Measurements from ENCODE around the gene SLC6A4. TPM values are rescaled to one million over a fixed set of nuclear protein-coding genes. Genes with fewer than 3 reads are reported as not detected.
"Not testable (repeated sequence)": the region's sequence is repeated elsewhere in the genome, so short reads cannot be mapped to it uniquely, and the experiment has no call there.

The SLC6A4 gene
- total RNA-seq, 1 experiment from 2014 or later = not detected

GRCh38 chr17:30234296-30234695 lies 1.2 kb downstream of the SLC6A4 start:
- no peaks in the 10 kb centered on the region for H3K36me3 Mint-ChIP-seq (ENCODE audit: insufficient read depth, unreplicated experiment)
- H3K27me3 Mint-ChIP-seq (ENCODE audit: unreplicated experiment) = peaks cover 100% of the 10 kb centered on the region
- no peaks in the 10 kb centered on the region for H3K9me3 Mint-ChIP-seq (ENCODE audit: low read depth, unreplicated experiment)
- intact Hi-C loops (cut with micrococcal nuclease; ENCODE audit: unreplicated experiment) = loop anchor here (10.0 kb wide), 1 partner anchor 109 kb away; no protein-coding TSS in a partner anchor
- no TSS peak for BruUV-seq (replicated peaks)
- H3K4me3 Mint-ChIP-seq (ENCODE audit: low read depth, unreplicated experiment) = no peak overlapping the region
- H3K4me1 Mint-ChIP-seq (ENCODE audit: low read depth, unreplicated experiment) = no peaks in the 10 kb centered on the region
- no peak overlapping the region for H3K27ac Mint-ChIP-seq (ENCODE audit: unreplicated experiment)
- CTCF ChIA-PET = interaction anchor here (5.1 kb wide), 1 partner anchor 129 kb away, joined by 29 read pairs; no protein-coding TSS in a partner anchor
- no peak for TF ChIP-seq CTCF (IDR thresholded peaks at IDR 0.05; ENCODE audit: unreplicated experiment)
- DNase-seq = no peak

DNA sequence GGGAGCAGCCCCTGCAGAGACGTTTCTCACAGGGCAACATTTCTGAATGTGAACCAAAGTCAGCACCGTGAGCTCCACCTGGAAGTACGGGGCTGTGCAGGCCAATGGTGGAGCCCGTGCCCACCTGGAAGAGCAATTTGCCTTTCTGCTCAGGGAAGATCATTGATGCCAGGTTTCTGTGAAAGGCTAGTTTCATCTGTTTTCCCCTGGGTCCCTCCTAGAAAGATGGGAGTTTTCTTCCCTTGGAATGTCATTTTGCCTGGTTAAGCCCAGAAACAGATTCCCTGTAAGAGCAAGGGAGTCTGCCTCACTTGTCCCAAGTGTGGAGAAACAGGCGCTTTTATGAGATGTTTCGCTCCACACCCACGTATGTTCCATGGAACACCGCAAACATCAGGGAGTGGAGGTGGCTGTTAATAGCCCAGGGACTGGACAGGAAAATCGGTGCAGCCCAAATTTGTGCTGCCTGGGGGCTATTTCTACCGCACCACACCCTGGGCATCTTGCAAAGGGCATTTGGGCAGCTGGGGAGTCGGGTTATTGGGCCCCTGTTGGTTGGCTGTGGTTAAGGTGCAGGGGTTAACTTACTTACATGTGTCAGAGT lies 2.6 kb downstream of the SLC6A4 start:
- no peak for DNase-seq
- Mint-ChIP-seq H3K4me3 (ENCODE audit: low read depth, unreplicated experiment) (no peak overlapping the region), H3K36me3 (ENCODE audit: insufficient read depth, unreplicated experiment) (no peaks in the 10 kb centered on the region), H3K27ac (ENCODE audit: unreplicated experiment) (no peak overlapping the region), H3K4me1 (ENCODE audit: low read depth, unreplicated experiment) (no peaks in the 10 kb centered on the region), H3K9me3 (ENCODE audit: low read depth, unreplicated experiment) (no peaks in the 10 kb centered on the region), H3K27me3 (ENCODE audit: unreplicated experiment) (peaks cover 100% of the 10 kb centered on the region)
- intact Hi-C loops (cut with micrococcal nuclease; ENCODE audit: unreplicated experiment) = loop anchor here (10.0 kb wide), 1 partner anchor 108 kb away; no protein-coding TSS in a partner anchor
- no peak for TF ChIP-seq CTCF (IDR thresholded peaks at IDR 0.05; ENCODE audit: unreplicated experiment)
- no TSS peak for BruUV-seq (replicated peaks)
- CTCF ChIA-PET = no interaction called here

GRCh38 chr17:30232015-30232823 lies 3.3 kb downstream of the SLC6A4 start:
- no peak for TF ChIP-seq CTCF (IDR thresholded peaks at IDR 0.05; ENCODE audit: unreplicated experiment)
- Mint-ChIP-seq H3K4me1 (ENCODE audit: low read depth, unreplicated experiment) (no peaks in the 10 kb centered on the region), H3K9me3 (ENCODE audit: low read depth, unreplicated experiment) (no peaks in the 10 kb centered on the region), H3K27ac (ENCODE audit: unreplicated experiment) (no peak overlapping the region), H3K27me3 (ENCODE audit: unreplicated experiment) (peaks cover 100% of the 10 kb centered on the region), H3K4me3 (ENCODE audit: low read depth, unreplicated experiment) (no peak overlapping the region), H3K36me3 (ENCODE audit: insufficient read depth, unreplicated experiment) (no peaks in the 10 kb centered on the region)
- intact Hi-C loops (cut with micrococcal nuclease; ENCODE audit: unreplicated experiment) = loop anchor here (10.0 kb wide), 1 partner anchor 107 kb away; no protein-coding TSS in a partner anchor
- CTCF ChIA-PET = no interaction called here
- no TSS peak for BruUV-seq (replicated peaks)
- no peak for DNase-seq

DNA sequence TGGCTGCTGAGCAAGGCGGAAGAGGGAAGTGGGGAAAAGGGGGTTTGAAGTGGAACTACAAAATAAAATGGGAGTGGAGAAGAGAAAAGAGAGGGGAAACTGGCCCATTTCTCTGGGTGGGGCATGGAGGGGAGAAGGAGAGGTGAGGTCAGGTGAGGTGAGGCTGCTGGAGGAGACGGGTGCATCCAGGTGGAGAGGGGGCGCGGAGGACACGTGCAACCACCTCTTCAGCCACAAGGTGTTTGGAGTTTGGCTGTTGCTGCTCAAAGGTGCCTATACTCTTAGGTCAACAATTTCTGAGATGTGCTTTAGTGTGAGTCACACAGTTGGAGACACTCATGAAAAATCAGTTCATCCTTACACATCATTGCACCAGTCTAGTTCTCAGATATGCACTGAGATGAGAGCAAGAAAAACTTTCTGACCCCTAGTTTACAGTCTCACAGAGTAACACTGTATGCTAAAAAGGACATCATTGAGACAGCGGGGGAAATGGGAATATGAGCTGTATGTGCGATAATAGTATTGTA lies 4.8 kb downstream of the SLC6A4 start:
- H3K4me1 Mint-ChIP-seq (ENCODE audit: low read depth, unreplicated experiment) = no peaks in the 10 kb centered on the region
- no TSS peak for BruUV-seq (replicated peaks)
- H3K36me3 Mint-ChIP-seq (ENCODE audit: insufficient read depth, unreplicated experiment) = no peaks in the 10 kb centered on the region

DNA sequence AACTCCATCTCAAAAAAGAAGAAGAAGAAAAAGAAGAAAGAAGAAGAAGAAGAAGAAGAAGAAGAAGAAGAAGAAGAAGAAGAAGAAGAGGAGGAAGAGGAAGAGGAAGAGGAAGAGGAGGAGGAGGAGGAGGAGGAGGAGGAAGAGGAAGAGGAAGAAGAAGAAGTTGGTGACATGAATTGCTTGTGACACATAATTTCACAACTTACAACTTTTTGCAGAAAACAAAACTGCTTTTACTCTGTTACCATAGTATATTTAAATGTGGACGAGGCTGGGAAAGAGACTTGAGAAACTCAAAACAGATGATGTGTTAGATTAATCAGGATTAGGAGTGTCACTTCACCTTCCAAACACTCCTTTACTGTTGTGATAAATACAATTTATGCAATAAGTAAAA lies 5.5 kb downstream of the SLC6A4 start:
- BruUV-seq (replicated peaks); H3K4me1 Mint-ChIP-seq (ENCODE audit: low read depth, unreplicated experiment); DNase-seq; H3K9me3 Mint-ChIP-seq (ENCODE audit: low read depth, unreplicated experiment); H3K36me3 Mint-ChIP-seq (ENCODE audit: insufficient read depth, unreplicated experiment); H3K27ac Mint-ChIP-seq (ENCODE audit: unreplicated experiment); H3K4me3 Mint-ChIP-seq (ENCODE audit: low read depth, unreplicated experiment); CTCF ChIA-PET: not testable (repeated sequence)
- peaks cover 100% of the 10 kb centered on the region for H3K27me3 Mint-ChIP-seq (ENCODE audit: unreplicated experiment)
- intact Hi-C loops (cut with micrococcal nuclease; ENCODE audit: unreplicated experiment) = loop anchor here (10.0 kb wide), 1 partner anchor 105 kb away; no protein-coding TSS in a partner anchor

More for the DNA sequence above, 4.8 kb downstream of the SLC6A4 start:
- no peak for DNase-seq
- no peak for TF ChIP-seq CTCF (IDR thresholded peaks at IDR 0.05; ENCODE audit: unreplicated experiment)
- no peak overlapping the region for H3K4me3 Mint-ChIP-seq (ENCODE audit: low read depth, unreplicated experiment)
- CTCF ChIA-PET = no interaction called here
- intact Hi-C loops (cut with micrococcal nuclease; ENCODE audit: unreplicated experiment) = loop anchor here (10.0 kb wide), 1 partner anchor 106 kb away; no protein-coding TSS in a partner anchor
- H3K27ac Mint-ChIP-seq (ENCODE audit: unreplicated experiment) = no peak overlapping the region
- peaks cover 100% of the 10 kb centered on the region for H3K27me3 Mint-ChIP-seq (ENCODE audit: unreplicated experiment)
- H3K9me3 Mint-ChIP-seq (ENCODE audit: low read depth, unreplicated experiment) = no peaks in the 10 kb centered on the region

Measured in Calu3 (cell line).